Activated naive CD4-positive, alpha-beta T cell treated with anti-CD3 and anti-CD28 coated beads, Interleukin-2, amount 50 U/mL, for 24 hours (primary cell): ENCODE measurements around the gene JOSD1.
"Not testable (repeated sequence)": the region's sequence is repeated elsewhere in the genome, so short reads cannot be mapped to it uniquely, and the experiment has no call there.

Source experiments
- H3K27ac Mint-ChIP-seq: one replicate; pipeline ENCODE4 v1.8.0; 2021; ENCODE audit warnings: mild to moderate bottlenecking, mixed read lengths
- H3K27me3 Mint-ChIP-seq: one replicate; pipeline ENCODE4 v1.8.0; 2021; ENCODE audit warnings: mixed read lengths
- H3K36me3 Mint-ChIP-seq: one replicate; pipeline ENCODE4 v1.8.0; 2021; ENCODE audit warnings: mixed read lengths
- H3K4me1 Mint-ChIP-seq: one replicate; pipeline ENCODE4 v1.8.0; 2021; ENCODE audit warnings: mixed read lengths
- H3K4me3 Mint-ChIP-seq: one replicate; pipeline ENCODE4 v1.8.0; 2021; ENCODE audit warnings: mild to moderate bottlenecking, mixed read lengths
- H3K9me3 Mint-ChIP-seq: one replicate; pipeline ENCODE4 v1.8.0; 2021; ENCODE audit warnings: mixed read lengths

The JOSD1 gene

GRCh38 chr22:38644245-38644644 is 56.5 kb downstream of the JOSD1 start:
- not testable (repeated sequence) for H3K27me3 Mint-ChIP-seq, H3K4me3 Mint-ChIP-seq, H3K9me3 Mint-ChIP-seq, H3K4me1 Mint-ChIP-seq, H3K36me3 Mint-ChIP-seq, H3K27ac Mint-ChIP-seq

GRCh38 chr22:38641476-38642040 is 59.2 kb downstream of the JOSD1 start:
- H3K4me1 Mint-ChIP-seq, result no peaks in the 10 kb centered on the region
- H3K9me3 Mint-ChIP-seq, result no peaks in the 10 kb centered on the region
- no peaks in the 10 kb centered on the region for H3K36me3 Mint-ChIP-seq
- H3K4me3 Mint-ChIP-seq, result no peak overlapping the region
- H3K27ac Mint-ChIP-seq, result no peak overlapping the region
- H3K27me3 Mint-ChIP-seq, result peaks cover 5% of the 10 kb centered on the region

- Mint-ChIP-seq H3K4me1 (no peaks in the 10 kb centered on the region), H3K4me3 (no peak overlapping the region), H3K27me3 (peaks cover 5% of the 10 kb centered on the region), H3K9me3 (no peaks in the 10 kb centered on the region), H3K27ac (no peak overlapping the region), H3K36me3 (no peaks in the 10 kb centered on the region)
Measured at GRCh38 chr22:38638728-38639127, 62.0 kb downstream of the JOSD1 start.

- Mint-ChIP-seq H3K27me3 (peaks cover 4% of the 10 kb centered on the region), H3K4me1 (no peaks in the 10 kb centered on the region), H3K36me3 (no peaks in the 10 kb centered on the region)
Measured at GRCh38 chr22:38638216-38638615, 62.5 kb downstream of the JOSD1 start.

More at GRCh38 chr22:38638216-38638615, 62.5 kb downstream of the JOSD1 start:
- no peaks in the 10 kb centered on the region for H3K9me3 Mint-ChIP-seq
- H3K4me3 Mint-ChIP-seq, result no peak overlapping the region
- no peak overlapping the region for H3K27ac Mint-ChIP-seq
